Cortex of kidney (tissue), 1 donor: ENCODE measurements around the gene NT5DC2.

Experiments
- DNase-seq: peaks from one replicate; lab custom pipeline; 2025; lab: John Stamatoyannopoulos, UW

Gene NT5DC2

GRCh38 chr3:52509753-52510328 is 23.8 kb downstream of the NT5DC2 start:
- DNase-seq = no peak

GRCh38 chr3:52507359-52507758 is 26.3 kb downstream of the NT5DC2 start:
- DNase-seq = no peak

- DNase-seq = no peak
Measured at GRCh38 chr3:52506266-52506966, 27.2 kb downstream of the NT5DC2 start.

- no peak for DNase-seq
Measured at GRCh38 chr3:52504977-52505376, 28.7 kb downstream of the NT5DC2 start.

- no peak for DNase-seq
Measured at GRCh38 chr3:52503788-52504424, 29.8 kb downstream of the NT5DC2 start.

GRCh38 chr3:52502808-52503350 is 30.8 kb downstream of the NT5DC2 start:
- no peak for DNase-seq

- DNase-seq = no peak
Measured at GRCh38 chr3:52502001-52502400, 31.7 kb downstream of the NT5DC2 start.

- no peak for DNase-seq
Measured at GRCh38 chr3:52501046-52501445, 32.6 kb downstream of the NT5DC2 start.

- DNase-seq = no peak
Measured at GRCh38 chr3:52498137-52499054, 35.3 kb downstream of the NT5DC2 start.

- no peak for DNase-seq
Measured at GRCh38 chr3:52495777-52496602, 37.7 kb downstream of the NT5DC2 start.

GRCh38 chr3:52494886-52495495 is 38.7 kb downstream of the NT5DC2 start, which contains the start of gene STAB1:
STAB1 (plus strand) TSS chr3:52495338; CDS start chr3:52495414, 76 bp downstream.
- DNase-seq = no peak

GRCh38 chr3:52494445-52494844 is 39.2 kb downstream of the NT5DC2 start:
- no peak for DNase-seq

GRCh38 chr3:52493232-52494017 is 40.2 kb downstream of the NT5DC2 start:
- DNase-seq = no peak

GRCh38 chr3:52492059-52492458 is 41.6 kb downstream of the NT5DC2 start:
- DNase-seq = no peak

GRCh38 chr3:52490939-52491526 is 42.6 kb downstream of the NT5DC2 start:
- no peak for DNase-seq

GRCh38 chr3:52490035-52490938 is 43.4 kb downstream of the NT5DC2 start:
- DNase-seq = no peak

GRCh38 chr3:52489453-52489852 is 44.2 kb downstream of the NT5DC2 start:
- DNase-seq = no peak

- no peak for DNase-seq
Measured at GRCh38 chr3:52488746-52489145, 44.9 kb downstream of the NT5DC2 start.
